ENCODE results near the gene FSD2. TPM values are rescaled to one million over a fixed set of nuclear protein-coding genes. Genes with fewer than 3 reads are reported as not detected.

Gene FSD2
- total and polyA plus RNA-seq, 2 of the 8 experiments (the other 6 are each of a cell fraction or from before 2014, with no cell fraction given) = 0.02 TPM; not detected in 1

DNA sequence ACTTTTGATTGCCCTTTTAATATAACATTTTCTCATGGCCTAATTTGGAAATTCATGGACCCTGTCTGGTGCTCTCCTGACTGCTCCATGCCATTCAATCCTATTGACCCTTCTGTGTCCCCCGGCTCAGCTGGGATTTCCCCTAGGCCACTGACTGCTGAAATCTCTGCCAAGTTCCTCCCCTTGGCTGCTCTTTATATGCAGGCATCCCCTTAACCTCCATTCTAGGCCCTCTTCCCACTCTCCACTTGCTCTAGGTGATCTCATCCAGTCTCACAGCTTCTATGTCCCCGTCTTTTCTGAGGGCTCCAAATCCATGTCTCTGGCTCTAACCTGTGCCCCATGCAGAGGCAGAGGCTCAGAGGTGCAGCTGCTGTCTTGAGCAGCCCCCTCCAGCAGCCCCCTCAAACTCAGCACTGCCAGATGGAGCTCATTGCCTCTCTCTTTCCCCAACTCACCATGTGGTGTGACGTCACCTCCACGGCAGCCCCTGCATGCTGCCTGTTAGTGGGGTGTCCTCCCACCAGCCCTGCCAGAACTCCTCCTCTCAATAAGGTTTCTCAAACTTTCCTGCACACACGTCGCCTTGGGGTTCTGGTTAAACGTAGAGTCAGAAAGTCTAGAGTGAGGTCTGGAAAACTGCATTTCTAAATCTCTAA is 6.6 kb downstream of the FSD2 start:
- CTCF ChIA-PET (ENCODE audit: partially characterized antibody) = no interaction called here

More for the DNA sequence above, 6.6 kb downstream of the FSD2 start:
- Histone ChIP-seq H3K9me3 (ENCODE audit: insufficient read depth in 2 of 2, low read depth in 1 of 2, low read length in 1 of 2) (no peaks in the 10 kb centered on the region), H3K36me3 (ENCODE audit: control insufficient read depth in 2 of 4, insufficient read depth in 4 of 4, low read length in 3 of 4) (no peaks in the 10 kb centered on the region), H2AK5ac (ENCODE audit: low read depth, low read length) (no peak overlapping the region), H4K8ac (ENCODE audit: extremely low read depth, insufficient read depth, low read length) (no peak overlapping the region), H3K23me2 (ENCODE audit: low read depth, low read length) (no peaks in the 10 kb centered on the region), H3K27ac (ENCODE audit: low read depth, low read length) (no peak overlapping the region), H2BK5ac (ENCODE audit: low read depth, low read length) (no peak overlapping the region), H3K79me2 (ENCODE audit: control insufficient read depth in 1 of 2, insufficient read depth in 2 of 2, low read length in 2 of 2) (no peaks in the 10 kb centered on the region), H3K4me1 (replicated peaks in 1 of 4; ENCODE audit: control insufficient read depth in 3 of 4, insufficient read depth in 4 of 4, low read length in 3 of 4) (no peaks in the 10 kb centered on the region), H3K14ac (ENCODE audit: insufficient read length) (no peak overlapping the region), H3K4me3 (ENCODE audit: extremely low read depth in 1 of 4, insufficient read depth in 2 of 4, low read depth in 3 of 4, low read length in 4 of 4) (no peak overlapping the region), H4K91ac (replicated peaks; ENCODE audit: insufficient read length, low read length) (no peak overlapping the region), H2BK120ac (replicated peaks; ENCODE audit: low read depth, low read length) (no peak overlapping the region), H3K4me2 (ENCODE audit: insufficient read depth in 1 of 2, low read depth in 2 of 2, low read length in 2 of 2) (no peak overlapping the region), H4K5ac (ENCODE audit: insufficient read length, low read depth, low read length) (no peak overlapping the region), H3K27me3 (replicated peaks in 1 of 4; ENCODE audit: control insufficient read depth in 3 of 4, extremely low read depth in 1 of 4, insufficient read depth in 3 of 4, low read length in 3 of 4) (peaks cover 0 to 4% (median 0%) of the 10 kb centered on the region in 4 experiments; a peak in 3 of 7 replicates), H3K9ac (replicated peaks in 1 of 4; ENCODE audit: extremely low read depth in 1 of 4, low read depth in 3 of 4, low read length in 3 of 4) (no peak overlapping the region), H4K20me1 (replicated peaks in 1 of 2; ENCODE audit: control insufficient read depth in 1 of 2, insufficient read depth in 2 of 2, low read length in 2 of 2) (no peaks in the 10 kb centered on the region), H2BK12ac (ENCODE audit: low read depth, low read length) (no peak overlapping the region), H2AFZ (ENCODE audit: low read length) (no peak overlapping the region), H3K56ac (replicated peaks; ENCODE audit: insufficient read length, low read depth, low read length) (no peak overlapping the region), H2BK20ac (ENCODE audit: low read length) (no peak overlapping the region), H3K4ac (replicated peaks; ENCODE audit: insufficient read length, low read depth, low read length) (no peak overlapping the region), H3K79me1 (ENCODE audit: low read depth, low read length) (no peaks in the 10 kb centered on the region), H2BK15ac (ENCODE audit: low read length) (no peak overlapping the region), H3K18ac (ENCODE audit: extremely low read depth, low read length) (no peak overlapping the region), H3K23ac (ENCODE audit: insufficient read length) (no peak overlapping the region)
- TF ChIP-seq CBX8 (IDR thresholded peaks at IDR 0.05; ENCODE audit: borderline replicate concordance, low read depth, low read length) (no peak), YY1 (IDR thresholded peaks at IDR 0.05; ENCODE audit: low read depth, low read length) (no peak), TEAD4 (IDR thresholded peaks at IDR 0.05; ENCODE audit: low read depth, low read length) (no peak), BACH1 (IDR thresholded peaks at IDR 0.05; ENCODE audit: low read length) (no peak), CHD2 (IDR thresholded peaks at IDR 0.05; ENCODE audit: low read length) (no peak), CREB1 (IDR thresholded peaks at IDR 0.05) (no peak), POU5F1 (IDR thresholded peaks at IDR 0.05; ENCODE audit: low read depth, low read length) (no peak), RFX5 (IDR thresholded peaks at IDR 0.05; ENCODE audit: borderline replicate concordance, low read depth, low read length) (no peak), TCF12 (IDR thresholded peaks at IDR 0.05; ENCODE audit: low read depth, low read length) (no peak)
- WGBS, 2 experiments (ENCODE audit: extremely low coverage in 1 of 2, insufficient coverage in 1 of 2, insufficient read length in 1 of 2, insufficient replicate concordance in 2 of 2, low coverage in 1 of 2, low lambda C conversion rate in 2 of 2, missing lambda C conversion rate in 1 of 2) = 84% methylated on average over 7 of the region's 7 CpGs; no CpG with 5 or more reads in 1 of the 2 experiments
- POLR2A ChIA-PET (ENCODE audit: partially characterized antibody) = interaction anchor here (1.1 kb wide), 1 partner anchor 201 kb away, joined by 4 read pairs; no protein-coding TSS in a partner anchor
- no peak for DNase-seq (ENCODE audit: low read depth in 1 of 2, low spot score in 2 of 2)
- no peak for FAIRE-seq
